Retinal pigment epithelial cell (primary cell): Measurements from ENCODE around the gene VGLL4.
"Not testable (repeated sequence)": the region's sequence is repeated elsewhere in the genome, so short reads cannot be mapped to it uniquely, and the experiment has no call there.

Source experiments
- DNase-seq: peaks from one replicate; pipeline ENCODE4 v3.0.0-alpha.2; 2010; ENCODE audit warnings: low read depth
- H3K4me3 ChIP-seq: 2 replicates; pipeline ENCODE4 v1.5.1; 2011; ENCODE audit warnings: mild to moderate bottlenecking, low read length, control low read depth, moderate library complexity
- TF ChIP-seq, protein P1 (sequence below): conservative IDR thresholded peaks from 2 replicates; pipeline ENCODE4 v1.5.1; 2011; ENCODE audit warnings: low read depth, low read length, control low read depth, inconsistent platforms

Gene VGLL4

GRCh38 chr3:11643605-11644087 lies at the start of gene VGLL4:
Gene VGLL4 (minus strand): TSS chr3:11643915. CDS start chr3:11643518, 397 bp downstream.
- peak within 1 kb of the TSS; percentile 95 for H3K4me3 ChIP-seq
- peak; percentile 88 for DNase-seq
- TF ChIP-seq, protein P1, sequence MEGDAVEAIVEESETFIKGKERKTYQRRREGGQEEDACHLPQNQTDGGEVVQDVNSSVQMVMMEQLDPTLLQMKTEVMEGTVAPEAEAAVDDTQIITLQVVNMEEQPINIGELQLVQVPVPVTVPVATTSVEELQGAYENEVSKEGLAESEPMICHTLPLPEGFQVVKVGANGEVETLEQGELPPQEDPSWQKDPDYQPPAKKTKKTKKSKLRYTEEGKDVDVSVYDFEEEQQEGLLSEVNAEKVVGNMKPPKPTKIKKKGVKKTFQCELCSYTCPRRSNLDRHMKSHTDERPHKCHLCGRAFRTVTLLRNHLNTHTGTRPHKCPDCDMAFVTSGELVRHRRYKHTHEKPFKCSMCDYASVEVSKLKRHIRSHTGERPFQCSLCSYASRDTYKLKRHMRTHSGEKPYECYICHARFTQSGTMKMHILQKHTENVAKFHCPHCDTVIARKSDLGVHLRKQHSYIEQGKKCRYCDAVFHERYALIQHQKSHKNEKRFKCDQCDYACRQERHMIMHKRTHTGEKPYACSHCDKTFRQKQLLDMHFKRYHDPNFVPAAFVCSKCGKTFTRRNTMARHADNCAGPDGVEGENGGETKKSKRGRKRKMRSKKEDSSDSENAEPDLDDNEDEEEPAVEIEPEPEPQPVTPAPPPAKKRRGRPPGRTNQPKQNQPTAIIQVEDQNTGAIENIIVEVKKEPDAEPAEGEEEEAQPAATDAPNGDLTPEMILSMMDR, result peak; percentile 24

- H3K4me3 ChIP-seq, result no peak overlapping the region
- TF ChIP-seq, protein P1, result no peak
- no peak for DNase-seq
Measured at GRCh38 chr3:11692532-11692813, 48.8 kb upstream of the VGLL4 start.

GRCh38 chr3:11691767-11692531 lies 48.2 kb upstream of the VGLL4 start:
- no peak overlapping the region for H3K4me3 ChIP-seq
- TF ChIP-seq, protein P1, result no peak
- DNase-seq, result no peak

DNA sequence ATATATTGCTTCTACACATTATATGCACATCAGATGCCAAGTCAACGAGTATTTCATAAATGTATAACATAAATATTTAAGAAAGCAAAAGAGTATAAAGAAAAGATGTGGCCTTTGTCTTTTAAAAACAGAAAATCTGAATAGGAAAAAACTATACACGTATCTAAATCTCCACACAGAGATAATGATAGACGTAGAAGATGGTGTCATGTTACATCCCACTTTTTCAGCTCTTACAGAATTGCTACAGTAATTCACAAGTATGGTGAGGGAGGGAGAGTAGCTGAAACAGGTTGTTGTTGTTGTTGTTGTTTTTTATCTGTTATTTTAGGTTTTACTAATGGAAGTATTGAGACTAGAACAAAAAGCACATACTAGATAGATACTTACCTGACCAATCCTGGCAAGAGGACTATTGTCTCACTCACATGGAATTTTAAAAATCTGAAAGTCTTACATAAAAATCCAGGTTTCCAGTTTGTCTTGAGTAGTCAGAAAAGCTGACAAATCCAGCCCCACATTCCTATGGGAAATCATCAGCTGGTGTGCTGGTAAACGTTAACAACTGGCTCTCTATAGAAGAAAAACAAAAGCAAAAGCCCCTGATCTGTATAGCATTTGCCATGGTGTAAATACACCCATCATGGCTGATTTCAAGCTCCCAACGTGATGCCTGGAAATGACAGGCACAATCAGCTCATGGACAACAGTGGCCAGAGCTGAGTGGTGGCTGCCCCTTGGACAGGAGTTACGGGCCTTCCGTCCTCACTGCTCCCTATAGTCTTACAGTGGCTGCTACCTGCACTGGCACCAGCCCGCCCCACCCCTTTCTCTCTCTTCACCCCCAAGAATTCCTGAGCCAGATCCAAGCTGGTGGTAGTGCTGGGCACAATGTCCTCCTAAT lies 47.4 kb upstream of the VGLL4 start:
- H3K4me3 ChIP-seq, result no peak overlapping the region
- TF ChIP-seq, protein P1, result no peak
- DNase-seq, result peak; percentile 39

- no peak for DNase-seq
- H3K4me3 ChIP-seq, result no peak overlapping the region
- TF ChIP-seq, protein P1, result no peak
Measured at GRCh38 chr3:11689749-11690148, 46.0 kb upstream of the VGLL4 start.

DNA sequence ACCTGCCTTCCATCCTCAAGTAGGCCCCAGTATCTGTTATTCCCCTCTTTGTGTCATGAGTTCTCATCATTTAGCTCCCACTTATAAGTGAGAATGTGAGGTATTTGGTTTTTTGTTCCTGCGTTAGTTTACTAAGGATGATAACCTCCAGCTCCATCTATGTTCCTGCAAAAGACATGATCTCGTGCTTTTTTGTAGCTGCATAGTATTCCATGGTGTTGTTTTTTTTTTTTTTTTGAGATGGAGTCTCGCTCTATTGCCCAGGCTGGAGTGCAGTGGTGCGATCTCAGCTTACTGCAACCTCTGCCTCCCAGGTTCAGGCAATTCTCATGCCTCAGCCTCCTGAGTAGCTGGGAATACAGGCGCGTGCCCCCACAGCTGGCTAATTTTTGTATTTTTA lies 41.3 kb upstream of the VGLL4 start:
- not testable (repeated sequence) for H3K4me3 ChIP-seq, DNase-seq

GRCh38 chr3:11680509-11680908 lies 36.8 kb upstream of the VGLL4 start:
- no peak for DNase-seq
- TF ChIP-seq, protein P1, result no peak

More at GRCh38 chr3:11680509-11680908, 36.8 kb upstream of the VGLL4 start:
- no peak overlapping the region for H3K4me3 ChIP-seq
